Measurements from ENCODE around the gene COPA. TPM values are rescaled to one million over a fixed set of nuclear protein-coding genes. Genes with fewer than 3 reads are reported as not detected.
A peak's percentile ranks its signal among the peaks of the same experiment; 100 is the strongest.

Gene COPA
- total RNA-seq, 1 donor from 2014 or later, result 126 TPM

- Mint-ChIP-seq H3K4me1 (ENCODE audit: low read depth) (peaks cover 56% of the 10 kb centered on the region), H3K27ac (no peak overlapping the region), H3K27me3 (ENCODE audit: insufficient read depth) (no peaks in the 10 kb centered on the region), H3K36me3 (ENCODE audit: low read depth) (peaks cover 49% of the 10 kb centered on the region), H3K4me3 (no peak overlapping the region), H3K9me3 (no peaks in the 10 kb centered on the region)
- intact Hi-C loops (cut with micrococcal nuclease), result loop anchor here (5.0 to 10.0 kb wide), 3 partner anchors 37 to 455 kb away; partner anchors contain the start of gene LY9
- no peak for DNase-seq (ENCODE audit: low spot score)
Measured at GRCh38 chr1:160340146-160340545, 2.9 kb downstream of the COPA start.

DNA sequence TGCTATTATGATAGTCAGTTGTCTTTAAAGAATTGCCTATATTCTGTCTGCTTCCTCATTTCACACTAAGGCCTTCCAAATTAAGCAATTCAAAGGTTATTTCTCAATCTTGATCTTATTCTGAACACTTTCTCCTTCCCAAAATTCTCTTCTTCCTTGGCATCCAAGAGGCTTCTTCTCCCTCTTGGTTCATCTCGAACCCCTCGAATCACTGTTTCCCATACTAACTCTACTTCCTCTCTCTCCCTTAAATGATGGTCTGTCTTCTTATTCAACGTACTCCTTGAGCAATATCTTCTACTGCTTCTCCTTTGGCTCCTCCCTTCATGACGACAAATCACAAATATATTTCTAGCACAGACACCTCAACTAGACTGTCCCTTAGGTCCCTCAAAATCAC lies 4.5 kb downstream of the COPA start:
- H3K4me3 Mint-ChIP-seq, result no peak overlapping the region
- DNase-seq (ENCODE audit: low spot score), result no peak
- no peaks in the 10 kb centered on the region for H3K27me3 Mint-ChIP-seq (ENCODE audit: insufficient read depth)
- H3K9me3 Mint-ChIP-seq, result no peaks in the 10 kb centered on the region
- H3K36me3 Mint-ChIP-seq (ENCODE audit: low read depth), result peaks cover 52% of the 10 kb centered on the region
- peaks cover 44% of the 10 kb centered on the region for H3K4me1 Mint-ChIP-seq (ENCODE audit: low read depth)
- intact Hi-C loops (cut with micrococcal nuclease), result no loop called here
- H3K27ac Mint-ChIP-seq, result no peak overlapping the region

DNA sequence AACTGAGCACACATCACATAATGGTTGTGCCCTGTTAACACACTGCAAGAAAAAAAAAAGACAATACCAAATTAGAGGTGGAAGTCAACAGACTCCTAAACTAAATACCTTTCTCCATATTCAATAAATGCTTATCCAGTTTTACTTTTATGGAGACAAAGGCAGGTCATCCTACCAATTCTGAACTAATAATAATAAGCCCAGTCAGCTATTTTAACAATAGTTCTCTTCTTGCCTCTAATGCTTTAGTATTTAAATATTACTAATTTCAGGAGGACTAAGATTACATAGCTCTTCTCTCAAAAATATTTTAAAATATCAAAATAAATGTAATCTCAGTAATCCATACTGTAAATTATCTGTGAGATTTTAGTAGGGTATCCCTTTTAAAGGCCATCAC lies 10.5 kb downstream of the COPA start:
- peaks cover 45% of the 10 kb centered on the region for H3K36me3 Mint-ChIP-seq (ENCODE audit: low read depth)
- no peaks in the 10 kb centered on the region for H3K27me3 Mint-ChIP-seq (ENCODE audit: insufficient read depth)
- intact Hi-C loops (cut with micrococcal nuclease), result no loop called here
- no peak for DNase-seq (ENCODE audit: low spot score)
- no peak overlapping the region for H3K4me3 Mint-ChIP-seq
- no peak overlapping the region for H3K27ac Mint-ChIP-seq
- no peaks in the 10 kb centered on the region for H3K9me3 Mint-ChIP-seq
- H3K4me1 Mint-ChIP-seq (ENCODE audit: low read depth), result no peaks in the 10 kb centered on the region

- no peak overlapping the region for H3K4me3 Mint-ChIP-seq
- no peak overlapping the region for H3K27ac Mint-ChIP-seq
- H3K4me1 Mint-ChIP-seq (ENCODE audit: low read depth), result no peaks in the 10 kb centered on the region
- peaks cover 46% of the 10 kb centered on the region for H3K36me3 Mint-ChIP-seq (ENCODE audit: low read depth)
- intact Hi-C loops (cut with micrococcal nuclease), result no loop called here
- no peaks in the 10 kb centered on the region for H3K9me3 Mint-ChIP-seq
- H3K27me3 Mint-ChIP-seq (ENCODE audit: insufficient read depth), result no peaks in the 10 kb centered on the region
- DNase-seq (ENCODE audit: low spot score), result no peak
Measured at GRCh38 chr1:160330119-160330518, 12.9 kb downstream of the COPA start.

DNA sequence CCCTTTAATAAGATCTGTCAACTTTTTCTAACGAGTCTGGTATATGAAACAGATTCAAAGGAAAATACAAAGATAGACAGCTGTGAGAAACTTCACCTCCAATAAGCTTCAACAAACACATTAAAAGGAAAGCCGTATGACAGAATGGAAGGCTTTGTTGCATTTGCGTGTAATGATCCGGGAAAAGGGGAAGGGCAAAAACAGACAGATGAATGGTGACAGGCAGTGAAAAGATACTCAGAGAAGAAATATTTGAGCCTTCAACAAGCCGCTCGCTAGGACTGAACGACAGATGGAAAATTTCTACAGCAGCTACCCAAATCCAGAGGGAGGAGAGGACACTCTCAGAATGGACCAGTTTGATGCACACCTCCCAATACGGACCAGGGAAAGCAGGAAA lies 14.9 kb downstream of the COPA start:
- DNase-seq (ENCODE audit: low spot score), result no peak
- peaks cover 42% of the 10 kb centered on the region for H3K36me3 Mint-ChIP-seq (ENCODE audit: low read depth)

GRCh38 chr1:160326418-160326817 lies 16.6 kb downstream of the COPA start:
- no peak for DNase-seq (ENCODE audit: low spot score)
- no peaks in the 10 kb centered on the region for H3K9me3 Mint-ChIP-seq
- no peak overlapping the region for H3K27ac Mint-ChIP-seq
- H3K4me1 Mint-ChIP-seq (ENCODE audit: low read depth), result no peaks in the 10 kb centered on the region
- intact Hi-C loops (cut with micrococcal nuclease), result no loop called here
- H3K27me3 Mint-ChIP-seq (ENCODE audit: insufficient read depth), result no peaks in the 10 kb centered on the region
- H3K4me3 Mint-ChIP-seq, result no peak overlapping the region
- H3K36me3 Mint-ChIP-seq (ENCODE audit: low read depth), result peaks cover 45% of the 10 kb centered on the region

More for the DNA sequence above, 14.9 kb downstream of the COPA start:
- Mint-ChIP-seq H3K27me3 (ENCODE audit: insufficient read depth) (no peaks in the 10 kb centered on the region), H3K4me3 (no peak overlapping the region), H3K9me3 (no peaks in the 10 kb centered on the region), H3K4me1 (ENCODE audit: low read depth) (no peaks in the 10 kb centered on the region), H3K27ac (no peak overlapping the region)
- intact Hi-C loops (cut with micrococcal nuclease), result no loop called here

- H3K27ac Mint-ChIP-seq, result peak overlapping the region; percentile 60
- no peaks in the 10 kb centered on the region for H3K9me3 Mint-ChIP-seq
- no peak overlapping the region for H3K4me3 Mint-ChIP-seq
- H3K36me3 Mint-ChIP-seq (ENCODE audit: low read depth), result peaks cover 46% of the 10 kb centered on the region
- no peaks in the 10 kb centered on the region for H3K27me3 Mint-ChIP-seq (ENCODE audit: insufficient read depth)
- H3K4me1 Mint-ChIP-seq (ENCODE audit: low read depth), result no peaks in the 10 kb centered on the region
- intact Hi-C loops (cut with micrococcal nuclease), result no loop called here
- no peak for DNase-seq (ENCODE audit: low spot score)
Measured at GRCh38 chr1:160325252-160325651, 17.8 kb downstream of the COPA start.

DNA sequence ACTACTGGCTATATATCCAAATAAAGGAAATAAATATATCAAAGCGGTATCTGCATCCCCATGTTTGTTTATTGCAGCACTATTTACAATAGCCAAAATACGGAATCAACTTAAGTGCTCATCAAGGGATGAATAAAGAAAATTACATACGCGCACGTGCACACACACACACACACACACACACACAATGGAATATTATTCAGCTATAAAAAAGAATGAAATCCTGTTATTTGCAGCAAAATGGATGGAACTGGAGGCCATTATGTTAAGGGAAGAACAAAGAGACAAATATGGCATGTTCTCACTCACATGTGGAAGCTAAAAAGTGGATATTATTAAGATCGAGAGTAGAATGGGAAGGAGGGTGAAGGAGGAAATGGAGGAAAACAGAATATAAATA lies 20.2 kb downstream of the COPA start:
- Mint-ChIP-seq H3K27ac (no peak overlapping the region), H3K27me3 (ENCODE audit: insufficient read depth) (no peaks in the 10 kb centered on the region), H3K9me3 (no peaks in the 10 kb centered on the region), H3K36me3 (ENCODE audit: low read depth) (peaks cover 53% of the 10 kb centered on the region), H3K4me1 (ENCODE audit: low read depth) (peaks cover 14% of the 10 kb centered on the region), H3K4me3 (no peak overlapping the region)
- no peak for DNase-seq (ENCODE audit: low spot score)
- intact Hi-C loops (cut with micrococcal nuclease), result no loop called here

- H3K9me3 Mint-ChIP-seq, result peaks cover 9% of the 10 kb centered on the region
- intact Hi-C loops (cut with micrococcal nuclease), result no loop called here
- H3K4me3 Mint-ChIP-seq, result no peak overlapping the region
- H3K27me3 Mint-ChIP-seq (ENCODE audit: insufficient read depth), result no peaks in the 10 kb centered on the region
- H3K4me1 Mint-ChIP-seq (ENCODE audit: low read depth), result peaks cover 27% of the 10 kb centered on the region
- H3K36me3 Mint-ChIP-seq (ENCODE audit: low read depth), result peaks cover 72% of the 10 kb centered on the region
- peak overlapping the region; percentile 56 for H3K27ac Mint-ChIP-seq
- no peak for DNase-seq (ENCODE audit: low spot score)
Measured at GRCh38 chr1:160315359-160315758, 27.7 kb downstream of the COPA start.

GRCh38 chr1:160309571-160309970 lies 33.5 kb downstream of the COPA start:
- H3K4me3 Mint-ChIP-seq, result no peak overlapping the region
- peaks cover 52% of the 10 kb centered on the region for H3K36me3 Mint-ChIP-seq (ENCODE audit: low read depth)
- peak overlapping the region; percentile 16 for H3K27ac Mint-ChIP-seq
- no peaks in the 10 kb centered on the region for H3K9me3 Mint-ChIP-seq
- peaks cover under 1% of the 10 kb centered on the region for H3K4me1 Mint-ChIP-seq (ENCODE audit: low read depth)
- H3K27me3 Mint-ChIP-seq (ENCODE audit: insufficient read depth), result no peaks in the 10 kb centered on the region
- intact Hi-C loops (cut with micrococcal nuclease), result no loop called here
- DNase-seq (ENCODE audit: low spot score), result no peak

- no peaks in the 10 kb centered on the region for H3K4me1 Mint-ChIP-seq (ENCODE audit: low read depth)
- intact Hi-C loops (cut with micrococcal nuclease), result no loop called here
- H3K27ac Mint-ChIP-seq, result peak overlapping the region; percentile 16
- no peak overlapping the region for H3K4me3 Mint-ChIP-seq
- H3K27me3 Mint-ChIP-seq (ENCODE audit: insufficient read depth), result no peaks in the 10 kb centered on the region
- peaks cover 51% of the 10 kb centered on the region for H3K36me3 Mint-ChIP-seq (ENCODE audit: low read depth)
- no peaks in the 10 kb centered on the region for H3K9me3 Mint-ChIP-seq
- no peak for DNase-seq (ENCODE audit: low spot score)
Measured at GRCh38 chr1:160309185-160309557, 33.9 kb downstream of the COPA start.

DNA sequence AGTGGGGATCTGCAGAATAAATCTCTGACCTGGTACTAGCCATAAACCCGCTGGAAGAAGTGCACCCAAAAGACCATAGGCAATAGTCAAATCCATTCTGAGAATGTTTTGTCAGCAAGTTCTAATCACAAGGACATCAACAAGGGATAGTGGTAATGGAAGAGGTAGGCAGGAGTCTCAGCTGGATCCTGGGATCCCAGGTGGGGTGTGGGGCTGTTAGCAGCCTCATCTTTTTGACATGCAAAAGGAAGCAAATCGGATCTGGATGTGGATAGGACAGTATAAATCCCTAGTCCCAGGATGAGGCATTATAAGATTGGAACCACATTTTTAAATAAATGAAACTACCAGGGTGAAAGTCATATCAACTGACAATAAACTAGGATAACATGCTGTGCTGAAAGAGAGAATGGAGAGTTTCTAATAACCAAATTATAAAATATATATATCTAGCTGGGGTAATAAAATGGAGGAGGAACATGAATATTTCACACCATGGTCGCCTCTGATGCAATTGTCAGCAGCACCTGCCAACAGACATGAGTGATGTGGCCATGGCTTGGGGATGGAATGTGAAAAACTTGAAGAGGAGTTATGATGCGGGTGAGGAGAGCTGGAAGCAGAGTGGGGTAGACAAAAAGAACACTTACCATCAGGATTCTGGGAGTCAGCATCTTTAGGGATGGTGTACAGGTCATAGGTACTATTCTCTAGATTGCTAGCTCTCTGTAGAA lies 34.4 kb downstream of the COPA start:
- no peak for DNase-seq (ENCODE audit: low spot score)
- H3K4me3 Mint-ChIP-seq, result no peak overlapping the region
- no peaks in the 10 kb centered on the region for H3K4me1 Mint-ChIP-seq (ENCODE audit: low read depth)
- no peaks in the 10 kb centered on the region for H3K9me3 Mint-ChIP-seq
- intact Hi-C loops (cut with micrococcal nuclease), result no loop called here
- no peaks in the 10 kb centered on the region for H3K27me3 Mint-ChIP-seq (ENCODE audit: insufficient read depth)
- H3K27ac Mint-ChIP-seq, result no peak overlapping the region
- peaks cover 50% of the 10 kb centered on the region for H3K36me3 Mint-ChIP-seq (ENCODE audit: low read depth)

DNA sequence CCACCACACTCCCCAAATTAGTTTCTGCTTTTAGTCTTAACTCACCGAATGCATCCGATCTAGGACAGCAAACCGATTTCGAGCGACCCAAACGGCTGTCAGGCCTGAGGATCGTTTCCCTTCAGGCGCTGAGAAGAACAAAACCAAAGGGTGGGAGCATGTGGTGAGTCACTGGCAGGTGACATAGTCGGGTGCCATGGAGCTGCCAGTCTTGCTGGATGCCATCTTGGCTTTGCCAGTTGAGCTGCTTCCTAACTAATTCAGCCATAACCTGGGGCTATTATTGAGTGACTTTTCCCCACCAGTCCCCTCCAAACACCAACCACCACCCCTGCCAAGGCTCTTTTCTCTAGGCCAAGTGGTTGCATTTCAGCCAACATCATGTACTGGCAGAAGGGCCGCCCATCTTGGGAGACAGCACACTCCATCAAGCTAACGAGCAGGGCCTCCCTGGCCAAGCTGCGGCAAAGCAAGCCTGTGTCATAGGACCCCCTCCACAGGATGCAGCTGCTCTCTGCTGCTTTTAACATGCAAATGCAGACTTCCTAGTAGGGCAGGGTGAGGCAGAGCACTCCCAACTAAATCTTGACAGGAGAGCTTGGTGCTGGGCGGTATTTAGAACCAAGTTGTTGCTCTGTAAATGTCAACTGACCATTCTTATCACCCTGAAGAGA lies 35.8 kb downstream of the COPA start:
- intact Hi-C loops (cut with micrococcal nuclease), result no loop called here
- no peaks in the 10 kb centered on the region for H3K9me3 Mint-ChIP-seq
- peaks cover 48% of the 10 kb centered on the region for H3K36me3 Mint-ChIP-seq (ENCODE audit: low read depth)

More for the DNA sequence above, 35.8 kb downstream of the COPA start:
- Mint-ChIP-seq H3K27ac (no peak overlapping the region), H3K4me3 (no peak overlapping the region), H3K4me1 (ENCODE audit: low read depth) (no peaks in the 10 kb centered on the region), H3K27me3 (ENCODE audit: insufficient read depth) (no peaks in the 10 kb centered on the region)
- no peak for DNase-seq (ENCODE audit: low spot score)

Data from activated T-helper 1 cell treated with anti-CD3 and anti-CD28 coated beads, Interleukin-12 subunit alpha, Interleukin-12 subunit beta, Interleukin-2, Interleukin-4 antibody, amounts not matched to agents 30 ng/mL and 10 ng/mL and 1 ng/mL, durations not matched to agents 14 hours and 24 hours and 36 hours (primary cell).